K562 (cell line): ENCODE measurements around the gene EEPD1. TPM values are rescaled to one million over a fixed set of nuclear protein-coding genes. Genes with fewer than 3 reads are reported as not detected.

ENCODE experiments used
- ELF1 ChIP-seq: fragments of 200-800 bp; sonication (Bioruptor generic); IDR thresholded peaks from 2 replicates; pipeline ENCODE4 v1.6.1; 2016; ENCODE audit warnings: missing genetic modification characterization, missing compliant biosample characterization
- TSC22D4 ChIP-seq: fragments of 450-650 bp; IDR thresholded peaks from 2 replicates; pipeline ENCODE4 v1.6.1; 2016; ENCODE audit warnings: missing genetic modification characterization, missing biosample characterization, control low read depth
- ZBTB1 ChIP-seq: sonication (generic); formaldehyde crosslinking; IDR thresholded peaks from 2 replicates; pipeline ENCODE4 v1.8.1; 2023; ENCODE audit warnings: missing genetic modification reagents, low read depth, mild to moderate bottlenecking, borderline replicate concordance
- ZNF24 ChIP-seq: fragments of 450-650 bp; IDR thresholded peaks from 2 replicates; pipeline ENCODE4 v1.6.1; 2016
- polyA plus RNA-seq, 8 experiments: library from polyadenylated mRNA; depleted of rRNA in 4 of 8; stranded (reverse) in 5 of 8; unstranded in 3 of 8; fragments of >200 nt; fragmentation: Nextera tagmentation in 2 of 8; fragmentation: Illumina TruSeq in 1 of 8; extraction: Ambion mirVana in 2 of 8; extraction: Trizol in 1 of 8; gene quantifications; 2 replicates each; pipeline versions ENCODE4 v1.2.1 to v1.2.3, GENCODE V29; 2011 to 2014; ENCODE audit warnings: inconsistent platforms in 1 of 8, missing spikeins in 1 of 8
- total RNA-seq, 7 experiments: library from RNA; depleted of rRNA in 6 of 7; stranded (reverse); fragments of >200 nt in 6 of 7; fragmentation: Illumina TruSeq in 2 of 7; extraction: Trizol in 2 of 7; gene quantifications; 2 replicates each; pipeline versions ENCODE4 v1.2.1 to v1.2.3, GENCODE V29; 2011 to 2021; ENCODE audit warnings: low replicate concordance in 1 of 7
- TF ChIP-seq, protein P1 (sequence below): fragments of 250-450 bp; sonication (Bioruptor Pico); IDR thresholded peaks from 2 replicates; pipeline ENCODE4 v1.5.0; 2021; ENCODE audit warnings: mild to moderate bottlenecking, moderate library complexity
- TF ChIP-seq, protein P2 (sequence below): sonication (generic); formaldehyde crosslinking; IDR thresholded peaks from 2 replicates; pipeline ENCODE4 v1.8.0; 2023; ENCODE audit warnings: missing genetic modification reagents, mild to moderate bottlenecking, borderline replicate concordance
- TF ChIP-seq, protein P3 (sequence below): fragments of 450-650 bp; formaldehyde crosslinking; IDR thresholded peaks from 2 replicates; pipeline ENCODE4 v1.4.0; 2020; ENCODE audit warnings: mild to moderate bottlenecking, mixed read lengths
- TF ChIP-seq, protein P4 (sequence below): fragments of 450-650 bp; IDR thresholded peaks from 2 replicates; pipeline ENCODE4 v1.6.1; 2018; ENCODE audit warnings: mild to moderate bottlenecking, low read depth; ENCODE audit not compliant: partially characterized antibody

Gene EEPD1
- total and polyA plus RNA-seq, 9 of the 15 experiments (the other 6 are each of a cell fraction or from before 2014, with no cell fraction given), result 0.01 to 1.5 (median 0.74) TPM; not detected in 1

DNA sequence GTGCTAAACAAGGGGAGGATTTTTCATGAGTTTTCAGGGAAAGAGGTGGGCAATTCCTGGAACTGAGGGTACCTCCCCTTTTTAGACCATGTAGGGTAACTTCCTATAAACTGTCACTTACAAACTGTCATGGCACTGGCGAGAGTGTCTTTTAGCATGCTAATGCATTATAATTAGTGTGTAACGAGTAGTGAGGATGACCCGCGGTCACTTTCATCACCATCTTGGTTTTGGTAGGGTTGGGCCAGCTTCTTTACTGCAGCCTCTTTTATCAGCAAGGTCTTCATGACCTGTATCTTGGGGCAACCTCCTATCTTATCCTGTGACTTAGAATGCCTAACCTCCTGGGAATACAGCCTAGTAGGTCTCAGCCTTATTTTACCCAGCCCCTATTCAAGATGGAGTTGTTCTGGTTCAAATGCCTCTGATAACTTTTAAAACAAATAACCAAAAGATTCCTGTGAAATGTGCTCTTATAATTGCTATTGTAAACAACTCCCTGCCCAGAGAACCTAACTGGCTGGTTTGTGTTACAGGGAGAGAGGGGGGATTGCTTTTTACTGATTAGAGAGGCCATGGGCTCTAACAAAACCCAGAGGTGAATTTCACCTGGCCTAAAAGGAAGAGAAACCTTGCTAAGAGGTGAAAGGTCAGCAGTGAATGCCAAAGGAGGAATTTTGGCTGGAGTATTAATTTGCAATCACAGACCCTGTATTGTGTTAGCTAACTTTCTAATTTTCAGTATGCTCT, 64.3 kb downstream of the EEPD1 start (continued):
- TF ChIP-seq, protein P1, sequence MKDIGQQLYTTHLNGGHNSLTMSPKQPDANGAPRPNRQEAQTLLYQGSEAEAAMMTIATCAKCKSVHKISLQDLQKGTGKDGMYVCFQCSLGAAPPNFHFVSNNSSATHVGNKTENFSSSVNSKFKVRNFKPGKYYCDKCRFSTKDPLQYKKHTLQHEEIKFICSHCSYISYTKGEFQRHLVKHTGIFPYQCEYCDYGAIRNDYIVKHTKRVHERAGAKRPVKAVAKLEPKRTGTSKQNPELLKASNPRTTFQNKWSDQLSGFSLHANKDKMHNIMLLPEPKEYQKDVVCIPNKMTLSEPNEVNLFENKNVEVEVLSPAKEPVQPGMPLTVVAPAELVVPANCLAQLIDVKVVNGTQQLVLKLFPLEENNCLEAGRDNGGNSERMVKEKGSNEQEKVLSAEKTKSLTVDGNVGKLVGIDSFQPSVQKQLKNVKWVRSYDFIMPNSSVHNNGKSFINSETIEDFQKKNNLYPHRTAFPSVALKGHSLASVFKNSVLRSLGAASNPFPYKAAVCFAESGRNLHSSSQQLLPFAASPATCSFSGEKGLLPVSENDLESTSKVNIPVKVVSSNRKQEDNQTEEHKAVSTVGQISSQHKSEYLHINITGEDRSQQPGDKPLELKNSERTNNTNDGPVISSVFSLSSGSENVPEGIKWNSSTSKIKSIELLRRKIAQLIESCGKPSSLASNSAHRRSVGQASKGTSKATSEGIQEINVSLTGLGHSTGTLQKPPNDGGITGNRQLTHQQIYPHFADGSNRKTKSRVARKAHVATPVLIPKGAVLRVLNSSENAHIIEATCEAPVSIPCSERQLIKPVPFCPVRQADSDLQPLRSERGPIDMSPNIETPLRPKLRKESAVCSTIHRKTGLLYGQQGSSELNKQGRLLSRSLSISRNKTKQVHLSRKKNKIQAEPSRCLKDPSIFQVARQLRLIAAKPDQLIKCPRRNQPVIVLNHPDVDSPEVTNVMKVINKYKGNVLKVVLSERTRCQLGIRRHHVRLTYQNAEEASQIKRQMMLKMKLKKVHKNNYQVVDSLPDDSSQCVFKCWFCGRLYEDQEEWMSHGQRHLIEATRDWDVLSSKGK (CRISPR knock-in tag), result no peak
- no peak for TF ChIP-seq ZBTB1 (CRISPR knock-in tag)
- TF ChIP-seq, protein P2, sequence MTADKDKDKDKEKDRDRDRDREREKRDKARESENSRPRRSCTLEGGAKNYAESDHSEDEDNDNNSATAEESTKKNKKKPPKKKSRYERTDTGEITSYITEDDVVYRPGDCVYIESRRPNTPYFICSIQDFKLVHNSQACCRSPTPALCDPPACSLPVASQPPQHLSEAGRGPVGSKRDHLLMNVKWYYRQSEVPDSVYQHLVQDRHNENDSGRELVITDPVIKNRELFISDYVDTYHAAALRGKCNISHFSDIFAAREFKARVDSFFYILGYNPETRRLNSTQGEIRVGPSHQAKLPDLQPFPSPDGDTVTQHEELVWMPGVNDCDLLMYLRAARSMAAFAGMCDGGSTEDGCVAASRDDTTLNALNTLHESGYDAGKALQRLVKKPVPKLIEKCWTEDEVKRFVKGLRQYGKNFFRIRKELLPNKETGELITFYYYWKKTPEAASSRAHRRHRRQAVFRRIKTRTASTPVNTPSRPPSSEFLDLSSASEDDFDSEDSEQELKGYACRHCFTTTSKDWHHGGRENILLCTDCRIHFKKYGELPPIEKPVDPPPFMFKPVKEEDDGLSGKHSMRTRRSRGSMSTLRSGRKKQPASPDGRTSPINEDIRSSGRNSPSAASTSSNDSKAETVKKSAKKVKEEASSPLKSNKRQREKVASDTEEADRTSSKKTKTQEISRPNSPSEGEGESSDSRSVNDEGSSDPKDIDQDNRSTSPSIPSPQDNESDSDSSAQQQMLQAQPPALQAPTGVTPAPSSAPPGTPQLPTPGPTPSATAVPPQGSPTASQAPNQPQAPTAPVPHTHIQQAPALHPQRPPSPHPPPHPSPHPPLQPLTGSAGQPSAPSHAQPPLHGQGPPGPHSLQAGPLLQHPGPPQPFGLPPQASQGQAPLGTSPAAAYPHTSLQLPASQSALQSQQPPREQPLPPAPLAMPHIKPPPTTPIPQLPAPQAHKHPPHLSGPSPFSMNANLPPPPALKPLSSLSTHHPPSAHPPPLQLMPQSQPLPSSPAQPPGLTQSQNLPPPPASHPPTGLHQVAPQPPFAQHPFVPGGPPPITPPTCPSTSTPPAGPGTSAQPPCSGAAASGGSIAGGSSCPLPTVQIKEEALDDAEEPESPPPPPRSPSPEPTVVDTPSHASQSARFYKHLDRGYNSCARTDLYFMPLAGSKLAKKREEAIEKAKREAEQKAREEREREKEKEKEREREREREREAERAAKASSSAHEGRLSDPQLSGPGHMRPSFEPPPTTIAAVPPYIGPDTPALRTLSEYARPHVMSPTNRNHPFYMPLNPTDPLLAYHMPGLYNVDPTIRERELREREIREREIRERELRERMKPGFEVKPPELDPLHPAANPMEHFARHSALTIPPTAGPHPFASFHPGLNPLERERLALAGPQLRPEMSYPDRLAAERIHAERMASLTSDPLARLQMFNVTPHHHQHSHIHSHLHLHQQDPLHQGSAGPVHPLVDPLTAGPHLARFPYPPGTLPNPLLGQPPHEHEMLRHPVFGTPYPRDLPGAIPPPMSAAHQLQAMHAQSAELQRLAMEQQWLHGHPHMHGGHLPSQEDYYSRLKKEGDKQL (CRISPR knock-in tag), result no peak
- TF ChIP-seq, protein P3, sequence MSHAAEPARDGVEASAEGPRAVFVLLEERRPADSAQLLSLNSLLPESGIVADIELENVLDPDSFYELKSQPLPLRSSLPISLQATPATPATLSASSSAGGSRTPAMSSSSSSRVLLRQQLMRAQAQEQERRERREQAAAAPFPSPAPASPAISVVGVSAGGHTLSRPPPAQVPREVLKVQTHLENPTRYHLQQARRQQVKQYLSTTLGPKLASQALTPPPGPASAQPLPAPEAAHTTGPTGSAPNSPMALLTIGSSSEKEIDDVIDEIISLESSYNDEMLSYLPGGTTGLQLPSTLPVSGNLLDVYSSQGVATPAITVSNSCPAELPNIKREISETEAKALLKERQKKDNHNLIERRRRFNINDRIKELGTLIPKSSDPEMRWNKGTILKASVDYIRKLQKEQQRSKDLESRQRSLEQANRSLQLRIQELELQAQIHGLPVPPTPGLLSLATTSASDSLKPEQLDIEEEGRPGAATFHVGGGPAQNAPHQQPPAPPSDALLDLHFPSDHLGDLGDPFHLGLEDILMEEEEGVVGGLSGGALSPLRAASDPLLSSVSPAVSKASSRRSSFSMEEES, result no peak
- TF ChIP-seq, protein P4, sequence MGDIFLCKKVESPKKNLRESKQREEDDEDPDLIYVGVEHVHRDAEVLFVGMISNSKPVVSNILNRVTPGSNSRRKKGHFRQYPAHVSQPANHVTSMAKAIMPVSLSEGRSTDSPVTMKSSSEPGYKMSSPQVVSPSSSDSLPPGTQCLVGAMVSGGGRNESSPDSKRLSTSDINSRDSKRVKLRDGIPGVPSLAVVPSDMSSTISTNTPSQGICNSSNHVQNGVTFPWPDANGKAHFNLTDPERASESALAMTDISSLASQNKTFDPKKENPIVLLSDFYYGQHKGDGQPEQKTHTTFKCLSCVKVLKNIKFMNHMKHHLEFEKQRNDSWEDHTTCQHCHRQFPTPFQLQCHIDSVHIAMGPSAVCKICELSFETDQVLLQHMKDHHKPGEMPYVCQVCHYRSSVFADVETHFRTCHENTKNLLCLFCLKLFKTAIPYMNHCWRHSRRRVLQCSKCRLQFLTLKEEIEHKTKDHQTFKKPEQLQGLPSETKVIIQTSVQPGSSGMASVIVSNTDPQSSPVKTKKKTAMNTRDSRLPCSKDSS, result no peak
- TF ChIP-seq TSC22D4, result no peak
- no peak for TF ChIP-seq ELF1 (tag)
- no peak for TF ChIP-seq ZNF24
